Endothelial cell of hepatic sinusoid (primary cell): ENCODE measurements around the gene SLC24A1.

ENCODE experiments used
- in situ Hi-C: cut with HindIII; loops from 2 replicates; pipeline ENCODE4 v1.10.0; 2017; ENCODE audit warnings: low sequenced_read_pairs

SLC24A1 gene

DNA sequence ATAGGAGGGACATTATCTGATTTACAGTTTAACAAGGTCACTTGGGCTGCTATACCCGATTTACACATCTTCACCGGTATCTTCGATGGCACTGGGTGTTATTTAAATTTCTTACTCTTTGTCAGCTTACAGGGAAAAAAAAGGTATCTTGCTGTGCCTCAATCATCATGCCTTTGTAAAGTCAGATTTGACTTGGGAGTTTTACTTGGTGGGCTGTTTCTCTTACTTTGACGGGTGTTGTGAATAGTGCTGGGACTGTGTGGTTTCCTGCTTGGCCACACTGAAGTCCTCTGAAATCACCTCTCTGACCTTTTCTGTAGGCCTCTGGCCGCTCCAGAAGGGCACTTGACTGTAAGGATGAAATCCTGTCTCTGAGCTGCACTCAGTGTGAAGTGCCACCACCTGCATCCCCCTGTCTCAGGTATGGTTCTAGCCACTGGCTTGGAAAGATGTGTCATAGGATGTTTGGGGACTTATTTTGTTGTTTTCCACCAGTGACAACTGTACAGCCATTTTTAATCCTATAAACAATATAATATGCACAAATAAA is 3.1 kb upstream of the SLC24A1 start:
- in situ Hi-C loops = no loop called here

DNA sequence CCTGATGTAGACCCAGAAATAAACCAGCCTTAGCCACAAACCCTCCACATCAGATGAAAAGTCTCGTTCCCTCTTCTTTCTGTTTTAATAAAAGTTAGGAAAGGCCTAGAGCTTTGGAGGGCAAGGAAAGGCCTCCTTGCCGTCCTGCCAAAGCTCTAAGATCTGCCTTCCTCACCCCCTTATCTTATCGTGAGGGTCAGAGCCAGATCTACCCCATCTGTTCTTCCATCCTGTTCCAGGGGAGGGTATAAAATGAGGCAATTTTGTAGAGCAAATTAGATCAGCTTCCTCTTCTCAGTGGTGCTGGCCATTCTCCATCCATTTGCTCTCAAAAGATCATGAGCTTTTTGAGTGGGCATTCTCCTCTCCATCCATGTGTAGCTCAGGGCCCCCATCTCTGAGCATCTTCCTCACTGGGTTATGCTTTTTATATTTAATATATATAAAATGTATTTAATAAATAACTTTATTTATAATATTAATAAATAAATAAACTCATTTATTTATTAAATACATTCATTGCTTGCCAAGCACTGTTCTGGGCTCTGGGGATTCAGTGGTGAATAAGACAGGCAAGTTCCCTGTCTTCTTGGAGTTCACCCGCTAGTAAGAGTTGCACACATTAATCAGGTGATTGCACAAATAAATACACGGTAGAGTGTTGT is 2.0 kb upstream of the SLC24A1 start:
- in situ Hi-C loops = no loop called here

DNA sequence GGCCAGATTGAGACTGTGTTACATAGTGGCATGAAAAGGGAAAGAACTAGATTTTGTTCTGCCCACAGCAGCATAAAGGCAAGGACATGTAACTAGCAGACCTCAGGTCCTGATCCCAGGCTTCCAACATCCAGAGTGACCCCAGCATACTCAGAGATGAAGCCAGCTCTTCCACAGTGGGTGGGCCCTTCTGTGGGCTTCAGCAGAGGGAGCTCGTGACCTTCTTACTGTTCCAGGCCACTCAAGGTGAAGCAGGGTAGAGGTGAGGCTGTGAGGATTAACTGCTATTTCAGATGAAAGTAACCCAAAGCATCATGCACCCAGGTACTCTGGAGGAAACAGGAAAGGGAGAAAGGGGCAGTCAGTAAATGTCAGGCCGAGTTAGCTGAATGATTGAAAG is 905 bp upstream of the SLC24A1 start:
- in situ Hi-C loops = no loop called here

DNA sequence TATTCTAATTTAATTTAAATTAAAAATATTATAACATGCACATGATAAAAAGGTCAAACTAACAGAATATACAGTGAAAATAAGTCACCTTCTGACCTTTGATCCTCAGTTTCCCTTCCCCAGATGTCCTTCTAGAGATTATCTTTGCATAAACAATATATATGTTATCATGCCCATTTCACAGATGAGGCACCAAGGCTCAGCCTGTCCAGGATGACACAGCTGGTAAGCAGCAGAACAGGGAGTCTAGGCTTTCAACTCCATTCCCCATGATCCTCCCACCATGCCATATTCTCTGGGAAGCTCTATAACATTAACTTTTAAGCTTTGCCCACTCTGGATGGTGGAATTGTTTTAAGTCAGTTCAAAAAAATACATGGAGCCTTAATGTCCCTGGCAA is 1.4 kb downstream of the SLC24A1 start:
- in situ Hi-C loops = no loop called here

DNA sequence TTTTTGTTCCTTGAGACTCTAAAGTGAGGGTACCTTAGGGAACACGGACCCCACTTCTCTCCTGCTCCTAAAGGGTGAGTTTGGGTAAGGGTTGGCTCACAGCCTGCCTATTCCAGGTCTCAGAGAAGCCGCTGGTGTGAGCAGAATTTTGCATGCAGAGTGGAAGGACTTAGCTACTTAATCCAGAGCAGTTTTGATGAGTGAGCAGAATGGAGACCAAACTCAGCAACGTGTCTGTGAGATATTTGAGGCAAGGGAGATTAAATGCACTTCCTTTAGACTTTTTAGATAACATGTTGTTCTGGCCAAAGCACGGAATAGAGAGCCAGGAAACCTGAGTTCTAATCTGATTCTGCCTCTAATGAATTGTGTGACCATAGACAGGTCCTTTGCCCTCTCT is 5.1 kb downstream of the SLC24A1 start:
- in situ Hi-C loops = loop anchor here (25.0 kb wide), 1 partner anchor 235 kb away; the partner anchor contains the start of gene RAB11A

DNA sequence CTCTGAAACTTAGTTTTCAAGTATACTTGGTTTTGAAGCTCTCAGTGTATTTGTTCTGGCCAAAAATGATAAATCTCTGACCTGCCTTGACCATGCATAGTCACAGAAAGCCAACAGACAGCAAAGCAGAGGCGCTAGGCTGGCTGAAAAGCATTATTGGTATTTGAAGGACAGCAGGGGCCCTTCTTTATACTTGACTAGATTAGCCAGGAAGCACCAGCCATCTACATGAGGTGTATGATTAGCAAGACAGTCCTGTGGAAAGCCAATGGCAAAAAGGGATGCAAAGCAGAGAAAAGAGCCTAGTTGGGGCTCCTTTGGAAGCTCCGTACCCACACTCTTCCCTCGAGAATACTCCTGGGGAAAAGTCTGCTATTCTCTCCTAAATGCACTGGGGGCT is 7.8 kb downstream of the SLC24A1 start:
- in situ Hi-C loops = loop anchor here (25.0 kb wide), 1 partner anchor 233 kb away; the partner anchor contains the start of gene RAB11A

GRCh38 chr15:65630760-65631159 is 9.0 kb downstream of the SLC24A1 start:
- in situ Hi-C loops = loop anchor here (25.0 kb wide), 1 partner anchor 232 kb away; the partner anchor contains the start of gene RAB11A

DNA sequence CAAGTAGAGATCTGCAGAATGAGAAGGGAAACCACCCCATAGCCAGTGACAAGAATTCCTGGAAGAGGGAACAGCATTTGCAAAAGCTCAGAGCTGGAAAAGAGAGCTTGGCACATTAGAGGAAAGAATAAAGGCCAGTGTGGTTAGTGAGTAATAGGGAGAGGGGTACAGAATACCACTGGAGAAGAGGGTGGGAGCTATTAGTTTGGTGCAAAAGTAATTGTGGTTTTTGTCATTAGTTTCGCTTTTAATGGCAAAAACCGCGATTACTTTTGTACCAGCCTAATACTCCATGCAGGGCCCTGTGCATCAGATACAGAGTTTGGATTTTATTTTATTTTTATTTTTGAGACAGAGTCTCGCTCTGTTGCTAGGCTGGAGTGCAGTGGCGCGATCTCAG is 9.8 kb downstream of the SLC24A1 start:
- in situ Hi-C loops = loop anchor here (25.0 kb wide), 1 partner anchor 231 kb away; the partner anchor contains the start of gene RAB11A

- in situ Hi-C loops = loop anchor here (25.0 kb wide), 1 partner anchor 229 kb away; the partner anchor contains the start of gene RAB11A
These were observed 11.1 kb downstream of the SLC24A1 start for GRCh38 chr15:65632780-65633375.

- in situ Hi-C loops = loop anchor here (25.0 kb wide), 1 partner anchor 229 kb away; the partner anchor contains the start of gene RAB11A
These were observed 12.0 kb downstream of the SLC24A1 start for GRCh38 chr15:65633752-65634151.

- in situ Hi-C loops = loop anchor here (25.0 kb wide), 1 partner anchor 228 kb away; the partner anchor contains the start of gene RAB11A
These were observed 12.6 kb downstream of the SLC24A1 start for GRCh38 chr15:65634356-65634755.

DNA sequence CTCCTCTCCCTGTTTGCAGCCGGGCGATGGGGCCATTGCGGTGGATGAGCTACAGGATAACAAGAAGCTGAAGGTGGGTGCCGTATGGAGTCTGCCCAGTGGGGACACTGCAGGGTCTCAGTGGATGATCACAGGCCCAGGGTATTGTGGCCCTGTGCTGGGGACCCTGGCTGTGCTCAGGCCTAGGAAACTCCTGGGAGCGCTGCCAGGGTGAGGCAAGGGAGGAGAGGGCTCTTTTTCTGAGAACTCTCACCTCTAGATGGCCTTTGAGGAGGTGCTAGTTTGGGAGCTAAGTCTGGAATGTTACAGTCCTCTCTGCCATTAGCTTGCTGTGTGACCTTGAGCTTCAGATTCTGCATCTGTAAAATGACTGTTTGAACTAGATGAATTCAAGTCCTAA is 16.4 kb downstream of the SLC24A1 start:
- in situ Hi-C loops = loop anchor here (25.0 kb wide), 1 partner anchor 224 kb away; the partner anchor contains the start of gene RAB11A

- in situ Hi-C loops = loop anchor here (25.0 kb wide), 1 partner anchor 224 kb away; the partner anchor contains the start of gene RAB11A
These were observed 16.9 kb downstream of the SLC24A1 start for GRCh38 chr15:65638681-65639089.

- in situ Hi-C loops = loop anchor here (25.0 kb wide), 1 partner anchor 223 kb away; the partner anchor contains the start of gene RAB11A
These were observed 17.8 kb downstream of the SLC24A1 start for GRCh38 chr15:65639509-65639908.

DNA sequence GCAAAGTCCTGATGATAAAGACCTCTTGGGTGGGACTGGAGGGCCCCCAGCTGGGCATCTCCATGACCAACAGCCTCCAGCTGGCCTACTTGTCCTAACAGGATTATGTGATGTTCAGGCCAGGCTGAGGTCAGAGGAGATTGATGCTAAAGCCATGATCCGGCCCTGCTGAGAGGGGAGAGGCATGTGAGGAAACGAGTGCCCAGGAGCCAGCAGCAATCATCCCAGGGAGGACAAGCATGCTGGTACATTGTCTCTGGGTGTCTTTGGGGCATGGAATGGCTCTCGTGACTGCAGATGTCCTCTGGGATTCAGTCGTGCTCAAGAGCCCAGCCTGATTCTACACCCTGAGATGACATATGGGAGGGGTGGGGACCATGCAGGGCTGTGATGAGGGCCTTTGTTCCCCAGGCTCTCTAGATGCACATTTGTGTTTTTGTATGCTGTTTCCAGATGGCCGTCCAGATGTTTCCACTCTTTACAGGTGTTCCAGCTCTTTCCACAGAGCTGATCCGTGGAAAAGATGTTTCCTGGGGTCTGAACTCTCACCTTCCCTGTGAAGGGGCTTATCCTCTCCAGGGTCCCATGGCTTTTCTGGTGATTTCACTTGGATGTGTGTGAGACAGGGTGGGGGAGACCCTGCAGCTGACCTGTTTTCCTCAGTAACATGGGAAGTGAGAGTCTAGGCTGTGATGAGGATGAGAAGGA is 20.2 kb downstream of the SLC24A1 start:
- in situ Hi-C loops = loop anchor here (25.0 kb wide), 1 partner anchor 220 kb away; the partner anchor contains the start of gene RAB11A

- in situ Hi-C loops = loop anchor here (25.0 kb wide), 1 partner anchor 220 kb away; the partner anchor contains the start of gene RAB11A
These were observed 20.9 kb downstream of the SLC24A1 start for GRCh38 chr15:65642594-65642993.

GRCh38 chr15:65644282-65644681 is 22.5 kb downstream of the SLC24A1 start:
- in situ Hi-C loops = loop anchor here (25.0 kb wide), 1 partner anchor 218 kb away; the partner anchor contains the start of gene RAB11A

DNA sequence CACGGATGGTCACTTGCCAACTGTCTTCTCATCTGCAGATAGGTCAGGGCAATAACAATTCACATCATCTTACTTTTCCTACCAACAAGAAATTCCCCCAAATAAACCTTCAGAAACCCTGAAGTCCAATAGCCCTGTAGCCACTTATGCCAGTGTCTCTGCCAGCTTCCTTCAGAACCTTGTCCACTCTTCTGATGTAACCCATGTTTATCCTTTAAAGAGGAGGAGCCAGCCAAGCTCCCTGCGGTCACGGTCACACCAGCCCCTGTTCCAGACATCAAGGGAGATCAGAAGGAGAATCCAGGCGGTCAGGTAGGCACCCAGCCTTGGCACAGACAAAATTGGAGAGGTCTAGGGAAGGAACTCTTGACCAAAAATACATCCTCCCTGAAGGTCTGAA is 23.7 kb downstream of the SLC24A1 start:
- in situ Hi-C loops = loop anchor here (25.0 kb wide), 1 partner anchor 217 kb away; the partner anchor contains the start of gene RAB11A

DNA sequence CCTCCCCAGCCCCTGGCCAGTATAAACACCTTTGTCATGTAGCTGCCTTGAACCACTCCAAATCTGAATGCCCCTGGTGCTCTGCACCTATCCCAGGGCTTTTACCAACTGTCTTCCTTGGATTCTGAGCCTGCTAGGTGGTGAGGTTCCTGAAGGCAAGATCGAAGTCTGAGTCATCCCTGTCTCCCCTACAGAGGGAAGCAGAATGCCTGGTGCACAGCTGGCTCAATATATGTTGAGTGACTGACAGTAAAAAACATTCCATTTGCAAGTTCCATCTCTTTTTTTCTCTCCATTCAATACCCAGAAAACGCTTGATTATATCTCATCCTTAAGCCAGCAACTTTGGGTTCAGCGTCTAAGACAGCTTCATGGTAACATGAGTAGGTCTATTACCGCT is 24.7 kb downstream of the SLC24A1 start:
- in situ Hi-C loops = loop anchor here (25.0 kb wide), 1 partner anchor 216 kb away; the partner anchor contains the start of gene RAB11A

DNA sequence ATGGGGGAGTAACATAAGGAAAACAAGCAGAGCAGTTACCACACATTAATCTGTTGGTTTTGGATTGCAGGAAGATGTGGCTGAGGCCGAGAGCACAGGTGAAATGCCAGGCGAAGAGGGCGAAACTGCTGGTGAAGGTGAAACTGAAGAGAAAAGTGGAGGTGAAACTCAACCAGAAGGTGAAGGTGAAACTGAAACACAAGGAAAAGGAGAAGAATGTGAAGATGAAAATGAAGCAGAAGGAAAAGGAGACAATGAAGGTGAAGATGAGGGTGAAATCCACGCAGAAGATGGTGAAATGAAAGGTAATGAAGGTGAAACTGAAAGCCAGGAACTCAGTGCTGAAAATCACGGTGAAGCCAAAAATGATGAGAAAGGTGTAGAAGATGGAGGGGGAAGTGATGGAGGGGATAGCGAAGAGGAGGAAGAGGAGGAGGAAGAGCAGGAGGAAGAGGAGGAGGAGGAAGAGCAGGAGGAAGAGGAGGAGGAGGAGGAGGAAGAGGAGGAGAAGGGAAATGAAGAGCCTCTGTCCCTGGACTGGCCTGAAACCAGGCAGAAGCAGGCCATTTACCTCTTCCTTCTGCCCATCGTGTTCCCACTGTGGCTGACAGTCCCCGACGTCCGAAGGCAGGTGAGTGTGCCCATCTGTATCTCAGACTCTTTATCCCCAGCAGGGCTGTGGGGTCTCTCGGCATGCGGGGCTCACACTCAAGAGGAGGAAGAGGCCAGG is 28.7 kb downstream of the SLC24A1 start:
- in situ Hi-C loops = no loop called here
